ENCODE results near the gene ZYX. TPM values are rescaled to one million over a fixed set of nuclear protein-coding genes. Genes with fewer than 3 reads are reported as not detected.
"Not testable (repeated sequence)": the region's sequence is repeated elsewhere in the genome, so short reads cannot be mapped to it uniquely, and the experiment has no call there.

The ZYX gene
- total RNA-seq, 1 donor from 2014 or later, result 412 TPM

GRCh38 chr7:143408686-143409561, 27.8 kb downstream of the ZYX start, which contains the start of gene EPHA1:
Gene EPHA1, minus strand, starts transcription at chr7:143408856. Its CDS starts 51 bp downstream, at chr7:143408805.
- peak; percentile 49 for TF ChIP-seq CTCF (IDR thresholded peaks at IDR 0.05)
- no peak for DNase-seq (ENCODE audit: extremely low spot score, unreplicated experiment)
- Mint-ChIP-seq H3K4me3 (ENCODE audit: unreplicated experiment) (no peak within 1 kb of the TSS), H3K27ac (ENCODE audit: unreplicated experiment) (no peak within 1 kb of the TSS), H3K27me3 (ENCODE audit: unreplicated experiment) (peaks cover 20% of the 10 kb centered on the region), H3K36me3 (ENCODE audit: unreplicated experiment) (no peaks in the 10 kb centered on the region), H3K9me3 (ENCODE audit: unreplicated experiment) (no peaks in the 10 kb centered on the region), H3K4me1 (ENCODE audit: unreplicated experiment) (peaks cover 17% of the 10 kb centered on the region)

- no peak for TF ChIP-seq CTCF (IDR thresholded peaks at IDR 0.05)
- no peak for DNase-seq (ENCODE audit: extremely low spot score, unreplicated experiment)
- H3K9me3 Mint-ChIP-seq (ENCODE audit: unreplicated experiment), result no peaks in the 10 kb centered on the region
- no peak overlapping the region for H3K27ac Mint-ChIP-seq (ENCODE audit: unreplicated experiment)
- no peaks in the 10 kb centered on the region for H3K36me3 Mint-ChIP-seq (ENCODE audit: unreplicated experiment)
- peaks cover 20% of the 10 kb centered on the region for H3K27me3 Mint-ChIP-seq (ENCODE audit: unreplicated experiment)
- H3K4me3 Mint-ChIP-seq (ENCODE audit: unreplicated experiment), result no peak overlapping the region
- H3K4me1 Mint-ChIP-seq (ENCODE audit: unreplicated experiment), result peaks cover 28% of the 10 kb centered on the region
Observed at GRCh38 chr7:143410521-143411004, 29.4 kb downstream of the ZYX start.

GRCh38 chr7:143411976-143412708, 31.0 kb downstream of the ZYX start:
- TF ChIP-seq CTCF (IDR thresholded peaks at IDR 0.05), result no peak
- Mint-ChIP-seq H3K9me3 (ENCODE audit: unreplicated experiment) (no peaks in the 10 kb centered on the region), H3K36me3 (ENCODE audit: unreplicated experiment) (no peaks in the 10 kb centered on the region), H3K4me1 (ENCODE audit: unreplicated experiment) (peaks cover 36% of the 10 kb centered on the region), H3K27me3 (ENCODE audit: unreplicated experiment) (peaks cover 19% of the 10 kb centered on the region), H3K4me3 (ENCODE audit: unreplicated experiment) (no peak overlapping the region), H3K27ac (ENCODE audit: unreplicated experiment) (no peak overlapping the region)
- DNase-seq (ENCODE audit: extremely low spot score, unreplicated experiment), result no peak

GRCh38 chr7:143413123-143413522, 32.0 kb downstream of the ZYX start:
- Mint-ChIP-seq H3K27ac (ENCODE audit: unreplicated experiment) (no peak overlapping the region), H3K4me1 (ENCODE audit: unreplicated experiment) (peaks cover 30% of the 10 kb centered on the region)

GRCh38 chr7:143415209-143415608, 34.1 kb downstream of the ZYX start:
- H3K9me3 Mint-ChIP-seq (ENCODE audit: unreplicated experiment); H3K36me3 Mint-ChIP-seq (ENCODE audit: unreplicated experiment); H3K4me3 Mint-ChIP-seq (ENCODE audit: unreplicated experiment); DNase-seq (ENCODE audit: extremely low spot score, unreplicated experiment); H3K27ac Mint-ChIP-seq (ENCODE audit: unreplicated experiment): not testable (repeated sequence)
- H3K27me3 Mint-ChIP-seq (ENCODE audit: unreplicated experiment), result peaks cover 10% of the 10 kb centered on the region
- peaks cover 25% of the 10 kb centered on the region for H3K4me1 Mint-ChIP-seq (ENCODE audit: unreplicated experiment)

More at GRCh38 chr7:143413123-143413522, 32.0 kb downstream of the ZYX start:
- Mint-ChIP-seq H3K4me3 (ENCODE audit: unreplicated experiment) (no peak overlapping the region), H3K27me3 (ENCODE audit: unreplicated experiment) (peaks cover 9% of the 10 kb centered on the region), H3K36me3 (ENCODE audit: unreplicated experiment) (no peaks in the 10 kb centered on the region), H3K9me3 (ENCODE audit: unreplicated experiment) (no peaks in the 10 kb centered on the region)
- TF ChIP-seq CTCF (IDR thresholded peaks at IDR 0.05), result no peak
- DNase-seq (ENCODE audit: extremely low spot score, unreplicated experiment), result no peak
